Activated CD4-positive, alpha-beta T cell treated with anti-CD3 and anti-CD28 coated beads for 36 hours (primary cell): Measurements from ENCODE around the gene GDPD4. TPM values are rescaled to one million over a fixed set of nuclear protein-coding genes. Genes with fewer than 3 reads are reported as not detected.

Experiments used
- ATAC-seq: fragments of 200-7000 bp; cut with Tn5 transposase; one replicate; pipeline ENCODE4 v1.10.0; 2021; ENCODE audit warnings: mild to moderate bottlenecking, moderate library complexity
- CTCF ChIA-PET: fragments of 350-600 bp; sonication (Branson Sonifier 250); formaldehyde crosslinking; loops from one replicate; lab custom pipeline; 2021; ENCODE audit warnings: antibody characterized with exemption; lab: Charles Lee
- POLR2A ChIA-PET: fragments of 350-600 bp; sonication (Branson Sonifier 250); formaldehyde crosslinking; loops from one replicate; lab custom pipeline; 2021; ENCODE audit warnings: antibody characterized with exemption, inconsistent platforms; lab: Charles Lee
- DNase-seq: peaks from one replicate; pipeline ENCODE4 v3.0.0-alpha.2; 2020
- H3K27ac Mint-ChIP-seq: one replicate; pipeline ENCODE4 v1.8.0; 2021; ENCODE audit warnings: mixed read lengths
- H3K27me3 Mint-ChIP-seq: one replicate; pipeline ENCODE4 v1.8.0; 2021; ENCODE audit warnings: mixed read lengths
- H3K36me3 Mint-ChIP-seq: one replicate; pipeline ENCODE4 v1.8.0; 2021; ENCODE audit warnings: low read depth, mixed read lengths
- H3K4me1 Mint-ChIP-seq: one replicate; pipeline ENCODE4 v1.8.0; 2021; ENCODE audit warnings: mixed read lengths
- H3K4me3 Mint-ChIP-seq: one replicate; pipeline ENCODE4 v1.8.0; 2021; ENCODE audit warnings: mild to moderate bottlenecking, moderate library complexity, mixed read lengths
- H3K9me3 Mint-ChIP-seq: one replicate; pipeline ENCODE4 v1.8.0; 2021; ENCODE audit warnings: low read depth, mixed read lengths
- intact Hi-C, 2 experiments: fragments of 100-400 bp; cut with DNase I in 1 of 2; cut with micrococcal nuclease in 1 of 2; formaldehyde crosslinking; loops; one replicate each; pipeline versions ENCODE4 v1.14.2 to v1.15.1; 2022 to 2024; cut with DNase I, micrococcal nuclease
- total RNA-seq, 2 experiments: library from RNA; stranded (reverse); gene quantifications; one replicate each; pipeline ENCODE4 v1.2.3, GENCODE V29; 2021

Gene GDPD4
- total RNA-seq, 2 experiments from 2014 or later, result not detected

GRCh38 chr11:77201991-77202841, 99.3 kb downstream of the GDPD4 start:
- intact Hi-C loops, result no loop called here
- no peak for DNase-seq
- H3K36me3 Mint-ChIP-seq, result no peaks in the 10 kb centered on the region
- H3K4me1 Mint-ChIP-seq, result no peaks in the 10 kb centered on the region
- H3K9me3 Mint-ChIP-seq, result no peaks in the 10 kb centered on the region
- ChIA-PET POLR2A (no interaction called here), CTCF (interaction anchor here (0.6 to 1.2 kb wide), 4 partner anchors 12 to 468 kb away, joined by 3 to 5 read pairs (median 4); no protein-coding TSS in a partner anchor)
- H3K4me3 Mint-ChIP-seq, result no peak overlapping the region
- no peak overlapping the region for H3K27ac Mint-ChIP-seq
- H3K27me3 Mint-ChIP-seq, result no peaks in the 10 kb centered on the region
- ATAC-seq, result no peak

DNA sequence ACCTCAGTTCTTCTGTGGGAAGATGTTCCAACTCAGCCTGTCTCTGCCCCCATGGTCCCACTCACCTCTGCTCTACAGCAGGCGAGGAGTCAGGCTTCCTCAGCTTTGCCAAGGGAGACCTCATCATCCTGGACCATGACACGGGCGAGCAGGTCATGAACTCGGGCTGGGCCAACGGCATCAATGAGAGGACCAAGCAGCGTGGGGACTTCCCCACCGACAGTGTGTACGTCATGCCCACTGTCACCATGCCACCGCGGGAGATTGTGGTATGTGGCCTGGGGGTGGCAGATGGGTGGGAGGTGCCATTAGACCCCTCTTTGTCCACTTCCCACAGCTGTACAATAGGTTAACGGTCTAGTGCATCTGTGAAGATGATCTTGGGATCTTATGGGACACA, 100.1 kb downstream of the GDPD4 start:
- no peak for ATAC-seq
- ChIA-PET CTCF (interaction anchor here (0.7 kb wide), 1 partner anchor 410 kb away, joined by 3 read pairs; no protein-coding TSS in a partner anchor), POLR2A (no interaction called here)
- intact Hi-C loops, result no loop called here
- no peaks in the 10 kb centered on the region for H3K9me3 Mint-ChIP-seq
- H3K4me1 Mint-ChIP-seq, result no peaks in the 10 kb centered on the region
- no peak overlapping the region for H3K4me3 Mint-ChIP-seq
- no peak overlapping the region for H3K27ac Mint-ChIP-seq
- no peaks in the 10 kb centered on the region for H3K36me3 Mint-ChIP-seq
- no peaks in the 10 kb centered on the region for H3K27me3 Mint-ChIP-seq
- DNase-seq, result no peak

DNA sequence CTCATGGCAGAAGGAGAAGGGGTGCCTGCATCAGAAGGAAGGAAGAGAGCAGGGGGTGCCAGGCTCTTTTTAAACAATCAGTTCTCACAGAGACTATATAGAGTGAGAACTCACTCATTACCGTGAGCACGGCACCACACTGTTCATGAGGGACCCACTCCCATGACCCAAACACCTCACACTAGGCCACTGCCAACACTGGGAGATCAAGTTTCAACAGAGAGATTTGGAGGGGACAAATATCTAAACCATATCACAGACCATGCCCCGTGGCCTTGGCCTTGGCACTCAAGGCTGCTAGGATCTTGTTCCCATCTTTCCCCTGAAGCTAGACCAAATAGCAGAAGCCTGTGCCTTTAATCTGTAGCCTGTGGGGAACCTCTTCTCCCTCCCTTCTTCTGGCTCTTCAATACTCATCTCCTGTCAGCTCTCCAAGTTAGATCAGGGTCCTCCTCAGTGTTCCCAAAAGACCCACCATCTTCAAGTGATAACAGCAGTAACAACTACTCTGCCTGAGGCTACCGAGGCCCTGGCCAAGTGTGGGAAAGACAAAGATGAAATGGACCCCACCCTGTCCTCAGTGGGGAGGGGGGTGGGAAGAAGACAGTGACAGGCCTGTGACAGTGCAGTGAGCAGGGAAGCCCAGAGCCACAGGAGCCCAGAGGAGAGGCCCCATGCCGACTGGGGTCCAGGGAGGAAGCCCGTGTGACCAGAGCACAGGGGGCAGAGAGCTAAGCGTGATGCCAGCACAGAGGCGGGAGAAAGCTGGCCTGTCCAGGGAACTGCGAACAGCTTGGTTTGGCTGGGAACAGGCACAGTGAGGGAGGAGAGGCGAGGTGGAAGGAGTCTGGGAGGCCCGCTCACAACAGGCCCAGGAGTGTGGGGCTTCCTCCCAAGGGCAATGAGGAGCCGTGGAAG, 100.9 kb downstream of the GDPD4 start:
- ChIA-PET POLR2A (no interaction called here), CTCF (interaction anchor here (0.6 to 1.0 kb wide), 3 partner anchors 21 to 109 kb away, joined by 3 to 4 read pairs (median 3); no protein-coding TSS in a partner anchor)
- Mint-ChIP-seq H3K4me3 (no peak overlapping the region), H3K4me1 (no peaks in the 10 kb centered on the region), H3K27me3 (no peaks in the 10 kb centered on the region), H3K27ac (no peak overlapping the region), H3K36me3 (no peaks in the 10 kb centered on the region), H3K9me3 (no peaks in the 10 kb centered on the region)
- DNase-seq, result no peak
- intact Hi-C loops, result no loop called here
- no peak for ATAC-seq

DNA sequence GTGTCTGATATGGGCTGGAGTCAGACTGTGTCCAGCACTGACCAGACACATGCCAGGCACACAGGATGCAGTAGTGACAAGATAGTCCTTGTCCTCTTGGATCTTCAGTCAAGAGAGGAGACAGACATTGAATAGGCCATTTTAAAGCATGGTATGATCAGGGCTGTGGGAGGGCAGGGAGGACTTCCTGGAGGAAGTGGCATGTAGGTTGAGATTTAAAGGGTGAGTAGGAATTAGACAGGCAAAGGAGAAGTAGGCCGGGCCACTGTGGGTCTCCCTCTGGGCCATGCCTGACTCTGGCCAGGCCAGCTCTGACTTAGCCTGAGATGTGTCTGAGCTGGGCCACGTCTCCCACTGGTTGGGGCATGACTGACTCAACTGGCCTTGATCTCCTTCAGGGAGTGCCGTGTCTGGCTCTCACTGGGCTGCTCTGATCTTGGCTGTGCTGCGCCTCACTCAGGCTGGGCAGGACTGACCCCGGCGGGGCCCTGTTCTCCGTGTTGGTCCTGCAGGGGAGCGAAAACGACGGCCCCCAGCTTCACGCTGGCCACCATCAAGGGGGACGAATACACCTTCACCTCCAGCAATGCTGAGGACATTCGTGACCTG, 102.2 kb downstream of the GDPD4 start:
- Mint-ChIP-seq H3K4me1 (no peaks in the 10 kb centered on the region), H3K4me3 (no peak overlapping the region), H3K9me3 (no peaks in the 10 kb centered on the region), H3K27ac (no peak overlapping the region), H3K36me3 (no peaks in the 10 kb centered on the region), H3K27me3 (no peaks in the 10 kb centered on the region)
- ATAC-seq, result no peak
- CTCF ChIA-PET, result interaction anchor here (1.3 kb wide), 1 partner anchor 72 kb away, joined by 4 read pairs; no protein-coding TSS in a partner anchor
- POLR2A ChIA-PET, result no interaction called here
- intact Hi-C loops, result no loop called here
- DNase-seq, result peak; percentile 3

GRCh38 chr11:77198440-77198849, 103.0 kb downstream of the GDPD4 start:
- CTCF ChIA-PET, result interaction anchor here (0.7 to 1.3 kb wide), 3 partner anchors 9 to 71 kb away, joined by 3 to 4 read pairs (median 4); no protein-coding TSS in a partner anchor
- H3K9me3 Mint-ChIP-seq, result no peaks in the 10 kb centered on the region
- ATAC-seq (peak; percentile 69), DNase-seq (peak; percentile 59)
- intact Hi-C loops, result no loop called here
- H3K36me3 Mint-ChIP-seq, result no peaks in the 10 kb centered on the region
- no peak overlapping the region for H3K27ac Mint-ChIP-seq
- H3K27me3 Mint-ChIP-seq, result no peaks in the 10 kb centered on the region
- H3K4me1 Mint-ChIP-seq, result no peaks in the 10 kb centered on the region
- POLR2A ChIA-PET, result no interaction called here
- H3K4me3 Mint-ChIP-seq, result no peak overlapping the region

GRCh38 chr11:77197626-77198320, 103.7 kb downstream of the GDPD4 start:
- no peaks in the 10 kb centered on the region for H3K4me1 Mint-ChIP-seq
- no peaks in the 10 kb centered on the region for H3K27me3 Mint-ChIP-seq
- no peaks in the 10 kb centered on the region for H3K9me3 Mint-ChIP-seq
- ATAC-seq, result no peak
- POLR2A ChIA-PET, result no interaction called here
- intact Hi-C loops, result no loop called here
- no peak overlapping the region for H3K27ac Mint-ChIP-seq
- CTCF ChIA-PET, result interaction anchor here (1.2 to 2.9 kb wide), 3 partner anchors 17 to 351 kb away, joined by 3 to 15 read pairs (median 4); no protein-coding TSS in a partner anchor
- no peak overlapping the region for H3K4me3 Mint-ChIP-seq
- DNase-seq, result peak; percentile 1
- no peaks in the 10 kb centered on the region for H3K36me3 Mint-ChIP-seq

DNA sequence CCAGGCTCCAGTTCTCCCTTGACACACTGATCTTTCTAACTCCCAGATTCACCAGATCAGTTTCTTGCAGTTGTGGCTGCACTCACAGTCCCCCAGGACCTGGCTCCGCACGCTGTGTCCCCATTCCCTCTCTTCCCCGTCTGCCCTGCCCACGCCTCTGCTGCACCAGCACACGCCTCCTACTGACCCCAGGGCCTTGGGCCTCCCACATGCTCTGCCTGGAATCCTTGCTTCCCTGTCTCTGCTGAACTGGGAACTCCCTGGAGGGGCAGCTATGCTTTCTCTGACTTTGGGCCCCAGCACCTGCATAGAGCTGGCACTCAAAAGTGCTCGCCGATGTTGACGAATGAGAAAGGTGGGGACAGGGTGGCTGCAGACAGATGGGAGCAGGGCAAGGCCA, 104.5 kb downstream of the GDPD4 start:
- CTCF ChIA-PET, result interaction anchor here (2.9 kb wide), 1 partner anchor 352 kb away, joined by 15 read pairs; no protein-coding TSS in a partner anchor
- ATAC-seq (no peak), DNase-seq (no peak)
- no peak overlapping the region for H3K4me3 Mint-ChIP-seq
- no peaks in the 10 kb centered on the region for H3K9me3 Mint-ChIP-seq
- H3K36me3 Mint-ChIP-seq, result no peaks in the 10 kb centered on the region
- H3K27ac Mint-ChIP-seq, result no peak overlapping the region
- POLR2A ChIA-PET, result no interaction called here
- no peaks in the 10 kb centered on the region for H3K4me1 Mint-ChIP-seq
- H3K27me3 Mint-ChIP-seq, result no peaks in the 10 kb centered on the region
- intact Hi-C loops, result no loop called here

GRCh38 chr11:77195071-77195755, 106.3 kb downstream of the GDPD4 start:
- Mint-ChIP-seq H3K27me3 (no peaks in the 10 kb centered on the region), H3K4me1 (no peaks in the 10 kb centered on the region), H3K9me3 (no peaks in the 10 kb centered on the region), H3K27ac (no peak overlapping the region), H3K4me3 (no peak overlapping the region), H3K36me3 (no peaks in the 10 kb centered on the region)
- ChIA-PET POLR2A (interaction anchor here (0.6 kb wide), 1 partner anchor 86 kb away, joined by 3 read pairs; no protein-coding TSS in a partner anchor), CTCF (interaction anchor here (0.6 to 2.9 kb wide), 4 partner anchors 73 to 353 kb away, joined by 3 to 15 read pairs (median 4); no protein-coding TSS in a partner anchor)
- ATAC-seq, result no peak
- intact Hi-C loops, result no loop called here
- no peak for DNase-seq

DNA sequence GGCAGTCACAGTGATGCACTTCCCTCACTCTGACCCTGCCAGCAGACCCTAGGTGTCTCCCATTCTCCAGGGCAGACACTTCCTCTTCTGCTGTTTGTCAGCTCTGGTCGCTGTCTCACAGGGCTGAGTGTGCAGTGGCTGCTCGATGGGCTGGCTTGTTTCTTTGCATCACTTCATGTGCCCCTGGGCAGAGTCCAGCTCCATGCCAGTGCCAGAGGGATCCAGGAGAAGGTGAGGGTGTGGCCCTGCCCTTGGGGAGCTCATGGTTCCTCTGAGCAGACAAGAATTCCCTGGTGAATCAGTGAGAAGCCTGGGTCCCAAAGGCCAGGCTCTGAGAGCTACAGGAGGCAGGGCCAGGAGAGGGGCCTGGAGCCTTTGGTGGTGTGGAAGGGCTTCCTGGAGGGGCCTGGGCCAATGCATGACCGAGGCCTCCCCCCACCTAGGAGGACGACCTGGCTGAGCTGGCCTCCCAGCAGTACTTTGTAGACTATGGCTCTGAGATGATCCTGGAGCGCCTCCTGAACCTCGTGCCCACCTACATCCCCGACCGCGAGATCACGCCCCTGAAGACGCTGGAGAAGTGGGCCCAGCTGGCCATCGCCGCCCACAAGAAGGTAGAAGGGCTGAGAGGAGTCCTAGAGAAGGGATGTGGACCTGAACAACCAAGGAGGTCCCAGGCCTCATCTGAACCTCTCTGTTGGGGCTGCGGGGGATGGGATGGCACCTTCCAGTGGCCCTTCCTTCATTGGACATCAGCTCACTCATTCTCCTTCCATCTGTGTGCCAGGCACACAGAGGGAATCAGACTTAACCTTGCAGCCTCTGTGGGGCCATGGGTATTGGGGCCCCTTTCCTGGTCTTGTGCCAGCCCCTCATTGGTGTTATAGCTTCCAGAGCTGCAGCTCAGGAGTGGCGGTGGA, 107.3 kb downstream of the GDPD4 start:
- Mint-ChIP-seq H3K4me1 (no peaks in the 10 kb centered on the region), H3K36me3 (no peaks in the 10 kb centered on the region), H3K27me3 (no peaks in the 10 kb centered on the region), H3K4me3 (no peak overlapping the region), H3K9me3 (no peaks in the 10 kb centered on the region), H3K27ac (no peak overlapping the region)
- ATAC-seq, result no peak
- no peak for DNase-seq
- intact Hi-C loops, result loop anchor here in 1 of 2 experiments (2.0 kb wide), 1 partner anchor 355 kb away; no protein-coding TSS in a partner anchor
- CTCF ChIA-PET, result interaction anchor here (0.6 to 2.9 kb wide), 4 partner anchors 143 to 354 kb away, joined by 3 to 15 read pairs (median 3); no protein-coding TSS in a partner anchor
- POLR2A ChIA-PET, result no interaction called here
